Neuron (in vitro differentiated cells): Measurements from ENCODE around the gene TDRD12.
"Not testable (repeated sequence)": the region's sequence is repeated elsewhere in the genome, so short reads cannot be mapped to it uniquely, and the experiment has no call there.

Experiments used
- H2AFZ ChIP-seq: one replicate; pipeline ENCODE4 v1.6.1; 2013; ENCODE audit warnings: low read depth, mild to moderate bottlenecking, inconsistent platforms, low read length, moderate library complexity
- H3K27me3 ChIP-seq: one replicate; pipeline ENCODE4 v1.6.1; 2013; ENCODE audit warnings: low read length; ENCODE audit not compliant: insufficient read depth
- H3K36me3 ChIP-seq: one replicate; pipeline ENCODE4 v1.6.1; 2013; ENCODE audit warnings: low read length; ENCODE audit not compliant: insufficient read depth
- H3K4me1 ChIP-seq: one replicate; pipeline ENCODE4 v1.6.1; 2013; ENCODE audit warnings: low read length; ENCODE audit not compliant: insufficient read depth
- H3K4me3 ChIP-seq: 2 replicates; pipeline ENCODE4 v1.5.1; 2013; ENCODE audit warnings: mild to moderate bottlenecking, low read length, moderate library complexity
- H3K9me3 ChIP-seq: one replicate; pipeline ENCODE4 v1.6.1; 2013; ENCODE audit warnings: low read length

Gene TDRD12

GRCh38 chr19:32686847-32687475, 32.6 kb upstream of the TDRD12 start:
- Histone ChIP-seq H3K4me1 (no peaks in the 10 kb centered on the region), H3K4me3 (no peak overlapping the region), H3K9me3 (no peaks in the 10 kb centered on the region), H2AFZ (no peak overlapping the region), H3K27me3 (no peaks in the 10 kb centered on the region), H3K36me3 (no peaks in the 10 kb centered on the region)

GRCh38 chr19:32687681-32688080, 31.9 kb upstream of the TDRD12 start:
- Histone ChIP-seq H3K27me3 (no peaks in the 10 kb centered on the region), H3K36me3 (no peaks in the 10 kb centered on the region), H3K4me1 (no peaks in the 10 kb centered on the region), H3K9me3 (no peaks in the 10 kb centered on the region), H3K4me3 (no peak overlapping the region), H2AFZ (no peak overlapping the region)

GRCh38 chr19:32688311-32688710, 31.3 kb upstream of the TDRD12 start:
- Histone ChIP-seq H3K4me1 (no peaks in the 10 kb centered on the region), H2AFZ (no peak overlapping the region), H3K36me3 (no peaks in the 10 kb centered on the region), H3K4me3 (no peak overlapping the region), H3K27me3 (no peaks in the 10 kb centered on the region), H3K9me3 (no peaks in the 10 kb centered on the region)

GRCh38 chr19:32691291-32691951, 28.1 kb upstream of the TDRD12 start, which contains the start of gene NUDT19:
NUDT19 (plus strand) TSS chr19:32691821; CDS start chr19:32691961, 140 bp downstream.
- H3K36me3 ChIP-seq: no peaks in the 10 kb centered on the region
- no peaks in the 10 kb centered on the region for H3K4me1 ChIP-seq
- H3K9me3 ChIP-seq: no peaks in the 10 kb centered on the region
- H3K27me3 ChIP-seq: no peaks in the 10 kb centered on the region
- peak within 1 kb of the TSS; percentile 42 for H3K4me3 ChIP-seq
- no peak within 1 kb of the TSS for H2AFZ ChIP-seq

GRCh38 chr19:32691952-32692726, 27.4 kb upstream of the TDRD12 start:
- H3K9me3 ChIP-seq: no peaks in the 10 kb centered on the region
- H3K4me1 ChIP-seq: no peaks in the 10 kb centered on the region
- no peak overlapping the region for H2AFZ ChIP-seq
- H3K36me3 ChIP-seq: no peaks in the 10 kb centered on the region
- H3K27me3 ChIP-seq: no peaks in the 10 kb centered on the region
- peak overlapping the region; percentile 42 for H3K4me3 ChIP-seq

DNA sequence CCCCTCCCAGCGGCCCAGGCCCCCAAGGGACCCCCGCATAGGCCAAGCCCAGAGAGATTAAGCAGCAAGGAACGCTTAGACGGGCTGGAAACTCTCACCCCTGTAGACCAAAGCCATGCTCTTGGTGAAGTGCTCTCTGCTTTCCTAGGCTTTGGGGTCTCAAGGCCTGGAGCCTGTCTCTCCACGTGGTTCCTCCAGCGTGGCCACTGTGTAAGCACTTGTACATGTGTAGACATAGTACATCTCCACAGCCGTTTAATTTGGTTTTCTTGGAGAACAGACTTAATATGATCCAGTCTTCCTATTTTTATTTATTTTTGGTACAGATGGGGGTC, 26.9 kb upstream of the TDRD12 start:
- no peaks in the 10 kb centered on the region for H3K9me3 ChIP-seq
- H3K4me1 ChIP-seq: no peaks in the 10 kb centered on the region
- H2AFZ ChIP-seq: no peak overlapping the region
- no peaks in the 10 kb centered on the region for H3K36me3 ChIP-seq
- peak overlapping the region; percentile 42 for H3K4me3 ChIP-seq
- H3K27me3 ChIP-seq: no peaks in the 10 kb centered on the region

GRCh38 chr19:32693151-32694108, 26.1 kb upstream of the TDRD12 start:
- H3K4me3 ChIP-seq, H3K4me1 ChIP-seq, H3K27me3 ChIP-seq, H3K9me3 ChIP-seq, H3K36me3 ChIP-seq, H2AFZ ChIP-seq: not testable (repeated sequence)

DNA sequence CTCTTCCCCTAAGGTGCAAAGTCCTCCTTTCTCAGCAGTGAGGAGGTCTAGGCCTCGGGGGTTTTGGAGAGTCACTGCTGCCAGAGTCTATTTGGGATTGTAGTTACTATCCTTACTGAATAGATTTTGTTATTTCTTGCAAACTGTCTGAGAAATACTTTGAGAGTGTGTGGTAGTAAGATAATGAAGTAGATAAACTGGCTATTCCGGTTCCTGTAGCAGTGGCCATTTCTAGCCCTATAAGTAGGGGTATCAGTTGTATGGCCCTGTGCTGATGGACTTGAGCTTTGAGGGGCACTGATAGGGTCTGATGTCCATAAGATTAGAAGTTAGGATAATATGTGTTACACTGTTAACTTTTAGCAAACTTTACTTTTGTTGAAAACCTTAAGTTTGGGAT, 25.3 kb upstream of the TDRD12 start:
- H3K27me3 ChIP-seq, H3K9me3 ChIP-seq, H3K4me3 ChIP-seq, H2AFZ ChIP-seq, H3K4me1 ChIP-seq, H3K36me3 ChIP-seq: not testable (repeated sequence)

DNA sequence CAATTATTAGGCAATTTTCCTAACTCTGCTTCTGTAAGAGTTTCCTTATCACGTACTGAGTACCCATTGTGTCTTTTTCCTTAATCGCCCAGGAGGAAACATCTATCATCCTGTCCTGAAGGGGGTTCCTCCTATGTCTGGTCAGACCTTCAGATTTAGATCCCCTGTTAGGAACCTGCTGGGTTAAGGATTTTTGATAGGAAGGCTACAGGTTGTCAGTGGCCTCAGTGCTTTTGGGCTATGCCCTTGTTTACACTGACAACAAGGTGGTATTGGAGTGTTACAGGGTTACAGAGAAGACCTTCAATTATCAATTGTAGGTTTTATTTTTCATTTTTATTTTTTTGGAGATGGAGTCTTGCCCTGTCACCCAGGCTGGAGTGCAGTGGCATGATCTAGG, 24.7 kb upstream of the TDRD12 start:
- H3K4me1 ChIP-seq, H3K4me3 ChIP-seq, H3K27me3 ChIP-seq, H3K36me3 ChIP-seq, H3K9me3 ChIP-seq, H2AFZ ChIP-seq: not testable (repeated sequence)

DNA sequence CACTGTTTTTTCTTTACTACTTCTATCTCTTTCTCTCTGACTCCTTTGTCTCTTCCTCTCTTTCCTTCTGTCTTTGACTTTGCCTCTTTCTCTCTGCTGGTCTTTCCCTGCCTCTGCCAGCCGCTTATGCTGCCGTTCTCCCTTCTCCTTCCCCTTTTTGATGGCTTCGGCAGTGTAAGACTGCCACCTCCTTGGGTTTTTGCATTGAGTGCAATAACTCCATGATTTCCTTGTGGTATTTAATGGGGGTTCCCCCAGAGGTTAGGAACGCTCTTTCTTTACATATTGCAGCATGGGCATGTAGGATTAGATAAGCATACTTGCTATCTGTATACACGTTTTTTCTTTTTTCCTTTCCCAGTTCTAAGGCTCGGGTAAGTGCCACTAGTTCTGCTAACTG, 24.1 kb upstream of the TDRD12 start:
- not testable (repeated sequence) for H3K27me3 ChIP-seq, H3K9me3 ChIP-seq, H2AFZ ChIP-seq, H3K4me1 ChIP-seq, H3K4me3 ChIP-seq, H3K36me3 ChIP-seq

- H2AFZ ChIP-seq, H3K4me3 ChIP-seq, H3K27me3 ChIP-seq, H3K36me3 ChIP-seq, H3K9me3 ChIP-seq, H3K4me1 ChIP-seq: not testable (repeated sequence)
These were observed 22.8 kb upstream of the TDRD12 start for GRCh38 chr19:32696771-32697170.

DNA sequence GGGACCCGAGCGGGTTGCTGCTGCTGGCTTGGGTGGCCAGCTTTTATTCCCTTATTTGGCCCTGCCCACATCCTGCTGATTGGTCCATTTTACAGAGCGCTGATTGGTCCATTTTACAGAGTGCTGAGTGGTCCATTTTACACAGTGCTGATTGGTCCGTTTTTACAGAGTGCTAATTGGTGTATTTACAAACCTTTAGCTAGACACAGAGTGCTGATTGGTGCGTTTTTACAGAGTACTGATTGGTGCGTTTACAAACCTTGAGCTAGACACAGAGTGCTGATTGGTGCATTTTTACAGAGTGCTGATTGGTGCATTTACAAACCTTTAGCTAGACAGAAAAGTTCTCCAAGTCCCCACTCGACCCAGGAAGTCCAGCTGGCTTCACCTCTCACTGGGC, 19.4 kb upstream of the TDRD12 start:
- H3K27me3 ChIP-seq, H3K36me3 ChIP-seq: not testable (repeated sequence)

GRCh38 chr19:32702010-32702409, 17.6 kb upstream of the TDRD12 start:
- Histone ChIP-seq H3K4me3 (no peak overlapping the region), H2AFZ (no peak overlapping the region), H3K9me3 (no peaks in the 10 kb centered on the region), H3K36me3 (no peaks in the 10 kb centered on the region), H3K27me3 (no peaks in the 10 kb centered on the region), H3K4me1 (no peaks in the 10 kb centered on the region)

More for the DNA sequence above, 19.4 kb upstream of the TDRD12 start:
- H2AFZ ChIP-seq, H3K4me1 ChIP-seq, H3K4me3 ChIP-seq, H3K9me3 ChIP-seq: not testable (repeated sequence)
